HS-27A (cell line): ENCODE measurements around the gene FRMD1.

Source experiments
- DNase-seq: peaks from one replicate; pipeline ENCODE4 v3.0.0-alpha.2; 2012; ENCODE audit warnings: low read depth, missing footprints

Gene FRMD1

DNA sequence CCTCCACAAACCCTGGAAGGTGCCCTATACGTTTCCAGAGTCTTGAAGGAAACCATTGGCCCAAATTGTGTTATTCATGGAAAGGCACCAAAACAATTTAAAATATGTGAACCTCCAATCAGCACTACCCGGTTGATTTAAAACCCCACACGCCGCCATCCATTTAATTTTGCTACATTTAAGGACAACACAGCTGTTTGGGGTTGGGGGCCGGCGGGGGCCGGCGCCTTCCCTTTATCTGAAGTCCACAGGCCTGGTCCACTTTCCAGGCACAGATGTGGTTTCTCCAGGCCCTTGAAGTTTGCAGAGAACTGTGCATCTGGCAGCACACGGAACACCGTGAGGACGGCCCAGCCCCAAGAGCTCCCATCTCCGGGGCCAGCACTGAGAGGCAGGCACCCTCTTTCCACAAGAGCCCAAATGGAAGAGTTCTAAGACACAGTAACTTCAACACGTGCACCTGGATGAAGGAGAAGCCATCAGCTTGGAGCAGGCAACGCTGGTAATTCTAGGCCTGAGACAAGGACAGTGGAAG, 16.8 kb upstream of the FRMD1 start:
- DNase-seq, result no peak

DNA sequence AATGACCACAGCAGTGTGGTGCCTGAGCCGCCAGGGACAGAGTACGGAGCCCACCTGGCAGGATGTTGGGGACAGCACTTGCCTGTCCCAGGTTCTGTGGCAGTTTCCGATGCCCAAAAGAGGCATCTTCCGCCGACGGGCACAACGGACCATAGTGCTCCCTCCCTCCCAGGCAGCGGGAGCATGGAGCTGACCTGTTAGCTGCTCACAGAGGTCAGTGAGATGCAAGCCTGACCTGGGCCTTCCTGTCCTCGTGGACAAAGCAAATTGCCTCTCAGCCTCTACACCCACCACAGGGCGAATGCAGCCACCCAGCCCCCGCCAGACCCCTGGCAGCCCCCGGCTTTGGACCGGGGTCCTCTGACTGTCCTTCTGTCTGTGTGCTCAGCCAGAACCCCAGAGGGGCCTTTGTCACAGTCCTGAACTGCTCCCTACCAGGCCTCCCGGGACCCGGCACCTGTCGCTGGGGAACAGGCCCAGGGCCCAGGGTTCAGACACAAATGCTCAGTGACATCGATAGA, 16.2 kb upstream of the FRMD1 start:
- no peak for DNase-seq

DNA sequence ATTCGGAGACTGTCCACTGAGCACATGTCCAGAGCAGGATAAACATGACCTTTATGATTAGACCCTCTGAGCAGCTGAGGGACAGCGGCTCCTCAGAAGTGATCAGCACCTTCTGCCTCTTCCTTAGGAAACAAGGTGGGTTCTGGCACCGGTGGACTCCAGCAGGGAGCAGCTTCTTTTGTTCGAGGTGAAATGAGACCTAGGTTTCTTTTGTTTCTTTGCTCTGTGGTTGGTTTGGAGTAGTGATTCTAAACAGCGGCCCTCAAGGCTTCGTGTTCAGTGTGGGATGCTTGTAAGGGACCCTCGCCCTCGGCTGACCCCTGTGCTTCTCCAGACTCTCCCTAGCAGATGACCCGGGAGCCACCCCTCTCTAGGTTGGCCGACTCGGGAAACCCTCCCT, 14.6 kb upstream of the FRMD1 start:
- no peak for DNase-seq

DNA sequence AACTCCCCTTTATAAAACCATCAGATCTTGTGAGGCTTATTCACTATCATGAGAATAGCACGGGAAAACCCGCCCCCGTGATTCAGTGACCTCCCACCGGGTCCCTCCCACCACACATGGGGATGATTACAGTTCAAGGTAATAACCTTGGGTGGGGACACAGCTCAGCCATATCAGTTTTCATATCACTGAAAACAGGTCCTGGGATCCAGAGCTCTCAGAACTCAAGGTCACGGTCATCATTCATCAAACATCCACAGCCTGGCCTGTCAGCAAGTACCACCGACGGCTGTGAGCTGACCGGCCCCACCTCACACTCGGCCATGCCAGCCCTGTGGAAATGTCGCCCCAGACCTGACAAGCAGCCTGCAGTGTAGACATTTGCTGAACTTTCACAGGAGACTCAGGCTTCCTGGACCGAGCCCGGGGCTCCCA, 14.1 kb upstream of the FRMD1 start:
- no peak for DNase-seq

DNA sequence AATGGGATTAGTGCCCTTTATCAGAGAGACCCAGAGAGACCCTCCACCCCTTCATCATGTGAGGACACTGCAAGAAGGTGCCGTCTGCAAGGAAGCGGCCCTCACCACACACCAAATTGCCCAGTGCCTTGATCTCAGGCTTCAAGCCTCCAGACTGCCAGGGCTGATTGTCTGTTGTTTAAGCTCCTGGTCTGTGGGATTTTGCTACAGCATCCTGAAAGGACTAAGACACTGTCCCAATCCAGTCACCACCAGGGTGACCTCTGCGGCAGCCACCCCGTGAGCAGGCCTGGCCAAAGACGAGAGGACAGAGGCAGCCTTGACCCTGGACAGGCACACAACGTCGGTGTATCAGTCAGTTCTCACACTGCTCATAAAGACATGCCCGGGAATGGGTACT, 13.5 kb upstream of the FRMD1 start:
- no peak for DNase-seq

DNA sequence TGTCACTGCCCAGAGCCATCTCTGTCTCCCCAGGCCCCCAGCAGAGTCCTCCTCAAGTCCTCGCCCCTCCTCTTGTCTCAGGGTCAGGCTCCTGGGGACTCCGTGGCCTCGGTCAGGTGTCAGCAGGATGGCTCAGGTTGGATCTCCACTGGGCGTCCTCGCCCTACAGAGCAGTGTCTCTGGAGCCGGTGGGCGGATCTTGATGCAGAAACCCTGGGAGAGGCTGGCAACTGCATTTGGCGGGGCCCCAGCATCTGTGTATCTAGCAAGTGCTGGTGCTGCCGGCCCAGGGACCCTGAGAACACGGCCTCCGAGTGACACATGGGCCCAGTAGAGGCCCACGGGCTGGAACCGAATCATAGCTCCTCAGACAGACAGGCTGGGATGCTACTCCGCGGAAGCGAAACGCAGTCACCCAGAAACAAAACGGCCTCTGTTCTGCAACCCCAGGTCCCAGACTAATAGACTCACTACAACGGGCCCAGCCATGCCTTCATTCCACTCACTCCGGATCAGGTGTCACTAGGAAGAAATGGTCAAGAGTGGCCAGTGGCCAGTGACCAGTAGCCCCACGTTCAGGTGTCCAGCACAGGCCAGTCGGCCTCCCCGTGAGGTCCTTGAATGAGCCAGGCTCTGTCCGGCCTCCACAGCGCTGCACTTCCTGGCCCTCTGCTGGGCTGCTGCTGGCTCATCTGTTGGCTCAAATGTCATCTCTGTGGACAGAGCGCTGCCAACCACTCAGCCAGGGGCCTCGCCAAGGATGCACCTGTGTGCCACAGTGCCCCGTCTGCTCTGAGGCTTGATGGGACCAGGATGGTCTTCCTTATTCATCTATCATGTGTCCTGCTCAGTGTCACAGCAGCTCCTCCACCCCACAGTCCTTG, 12.6 kb upstream of the FRMD1 start:
- no peak for DNase-seq

DNA sequence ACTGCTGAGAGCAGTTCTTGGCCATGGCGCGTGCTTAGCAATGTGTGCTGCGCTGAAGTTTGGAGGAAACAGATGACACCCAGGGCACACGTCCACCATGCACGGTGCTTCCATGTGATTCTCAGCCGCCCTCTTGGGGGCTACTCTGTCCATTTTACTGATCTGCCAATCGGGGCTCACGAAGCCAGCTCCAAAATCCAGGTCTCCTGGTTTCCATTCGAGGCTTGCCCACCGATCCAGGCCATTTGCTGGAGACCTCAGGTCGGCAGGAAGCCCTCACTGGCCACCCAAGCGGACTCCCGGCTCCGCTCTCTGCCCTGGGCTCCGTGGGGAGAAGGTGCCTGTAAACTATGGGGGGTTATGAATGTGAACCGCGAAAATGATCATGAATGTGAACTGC, 11.7 kb upstream of the FRMD1 start:
- no peak for DNase-seq

DNA sequence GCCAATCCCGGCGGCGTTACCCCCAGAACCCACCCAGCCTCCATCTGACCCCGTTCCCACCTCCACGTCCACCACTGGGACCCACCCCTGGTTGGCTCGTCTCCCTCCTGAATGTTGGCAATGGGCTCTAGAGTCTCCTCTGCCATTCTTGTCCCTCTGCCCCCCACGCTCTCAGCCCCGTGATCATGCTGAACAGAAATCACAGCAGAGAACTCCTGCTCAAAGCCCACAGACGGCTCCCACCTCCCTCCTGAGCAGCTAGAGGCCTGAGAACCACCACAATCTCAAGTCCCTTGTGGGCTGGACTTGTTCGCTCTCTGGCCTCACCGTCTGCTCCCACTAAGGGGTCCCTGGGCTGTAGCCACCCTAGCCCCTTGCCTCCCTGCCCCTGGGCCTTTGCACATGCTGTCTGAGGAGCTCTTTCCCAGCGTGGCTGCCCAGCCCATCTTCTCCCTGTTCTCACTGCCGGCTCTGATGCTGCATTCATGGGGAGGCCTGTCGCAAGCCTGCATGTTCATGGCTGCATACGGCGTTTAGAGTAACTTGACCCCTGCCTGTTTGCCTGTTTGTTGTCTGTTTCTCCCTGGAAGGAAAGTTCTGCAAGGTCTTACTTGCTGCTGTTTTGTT, 11.2 kb upstream of the FRMD1 start:
- DNase-seq, result no peak

DNA sequence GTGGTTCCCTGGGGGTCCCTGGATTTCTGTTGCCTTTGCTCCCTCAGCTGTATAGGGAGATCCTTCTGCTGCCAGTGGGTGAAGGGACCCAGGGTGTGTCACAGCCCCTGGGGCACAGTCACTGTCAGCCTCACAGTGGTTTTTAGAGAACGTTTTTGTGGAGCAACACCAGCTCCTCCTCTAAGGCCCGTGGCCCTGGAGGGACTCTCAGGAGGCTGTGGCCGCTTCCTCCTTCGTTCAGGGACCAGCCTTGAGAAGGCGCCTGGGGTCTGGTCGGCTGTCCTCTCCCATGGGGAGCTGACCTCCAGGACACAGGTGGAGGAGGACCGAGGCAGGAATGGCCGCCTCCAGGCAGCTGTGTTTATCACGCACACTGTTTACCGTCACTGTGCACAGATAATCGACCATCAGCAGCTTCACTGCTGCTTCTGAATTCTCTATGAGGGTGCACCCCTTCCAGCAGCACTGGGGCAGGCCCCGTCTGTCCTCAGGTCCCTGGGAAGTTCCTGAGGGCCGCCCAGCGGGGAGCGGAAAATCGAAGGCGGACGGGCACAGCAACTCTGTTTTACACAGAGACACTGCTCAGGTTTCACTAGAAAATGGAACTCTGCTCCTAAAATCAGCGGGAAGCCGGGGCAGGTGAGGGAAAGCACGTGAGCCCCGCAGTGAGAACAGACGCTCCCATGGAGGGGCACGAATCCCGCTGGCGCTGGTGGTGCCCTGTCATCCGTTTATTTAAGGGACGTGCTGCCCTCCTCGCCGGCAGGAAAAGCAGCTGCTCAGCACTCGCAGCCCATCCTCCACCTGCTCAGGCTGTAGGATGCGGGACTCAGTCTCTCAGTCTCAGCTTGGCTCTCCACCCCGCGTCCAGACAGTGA, 10.4 kb upstream of the FRMD1 start:
- DNase-seq, result no peak

DNA sequence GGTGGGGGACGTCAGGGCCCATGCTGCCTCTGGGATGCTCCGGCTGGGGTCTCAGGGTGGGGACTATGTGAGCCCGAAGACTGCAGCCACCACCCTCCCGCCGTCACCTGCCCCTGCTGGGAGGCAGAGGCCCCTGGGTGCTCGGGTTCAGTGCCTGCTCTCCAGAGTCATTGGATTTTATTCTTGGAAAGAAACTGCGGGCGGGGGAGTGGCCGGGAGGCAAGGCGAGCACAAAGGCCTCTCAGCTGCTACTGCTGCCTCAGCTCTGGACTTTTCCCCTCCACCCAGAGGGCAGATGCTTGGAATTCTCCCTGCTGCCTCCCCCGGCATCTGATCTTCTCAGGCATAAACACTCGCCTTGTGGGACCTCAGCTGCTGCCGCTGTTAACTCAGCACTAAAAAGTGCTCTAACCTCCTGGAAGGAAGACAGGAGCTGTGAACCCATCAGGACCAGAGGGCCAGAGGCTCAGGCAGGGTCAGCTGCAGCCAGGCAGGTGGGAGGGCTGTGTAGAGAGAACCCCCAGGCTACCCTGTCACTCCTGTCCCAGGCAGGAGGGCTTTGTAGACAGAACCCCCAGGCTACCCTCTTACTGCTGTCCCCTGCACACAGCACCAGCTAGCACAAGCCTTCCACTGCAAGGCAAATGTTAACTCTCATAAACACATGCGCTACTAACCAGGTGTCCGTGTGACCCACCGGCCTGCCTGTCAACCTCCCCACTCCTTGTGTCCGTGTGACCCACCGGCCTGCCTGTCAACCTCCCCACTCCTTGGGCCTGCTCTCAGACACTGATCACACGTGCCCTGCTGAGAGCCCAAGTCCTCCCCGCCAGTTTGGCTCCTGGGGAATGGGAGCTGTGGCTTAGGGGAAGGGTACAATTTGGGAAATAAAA, 9.4 kb upstream of the FRMD1 start:
- no peak for DNase-seq

DNA sequence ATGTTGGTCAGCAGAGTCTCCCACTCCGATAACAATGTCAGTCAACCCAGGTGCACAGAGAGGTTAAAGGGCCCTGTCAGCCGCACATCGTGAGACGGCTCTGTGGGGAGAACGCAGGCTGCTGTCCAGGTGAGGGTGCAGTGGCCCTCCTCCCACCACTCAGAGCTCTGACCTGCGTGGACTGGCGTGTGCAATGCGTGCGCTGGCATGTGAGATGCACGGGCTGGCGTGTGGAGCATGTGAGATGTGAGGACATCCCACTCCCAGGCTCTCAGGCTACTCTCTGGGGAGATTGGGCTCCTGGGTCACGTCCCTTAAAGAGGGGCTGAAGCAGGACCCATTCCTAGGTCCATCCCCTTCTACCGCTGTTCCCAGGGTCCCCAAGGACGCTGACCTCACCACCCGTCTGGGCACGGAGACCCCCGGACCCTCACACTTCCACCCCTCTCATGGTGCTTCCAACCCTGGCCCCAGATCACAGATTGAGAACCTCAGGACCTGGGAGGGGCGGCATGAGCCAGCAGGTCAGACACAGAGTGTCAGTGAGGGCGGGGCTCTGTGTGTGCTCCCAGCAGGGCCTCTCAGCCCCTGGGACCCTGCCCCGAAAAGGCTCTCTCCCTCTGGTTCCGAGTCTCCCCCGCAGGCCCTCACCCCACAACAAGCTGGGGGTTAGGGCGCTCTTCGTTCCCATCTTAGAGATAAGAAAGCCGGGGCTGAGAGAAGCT, 8.6 kb upstream of the FRMD1 start:
- DNase-seq, result no peak

DNA sequence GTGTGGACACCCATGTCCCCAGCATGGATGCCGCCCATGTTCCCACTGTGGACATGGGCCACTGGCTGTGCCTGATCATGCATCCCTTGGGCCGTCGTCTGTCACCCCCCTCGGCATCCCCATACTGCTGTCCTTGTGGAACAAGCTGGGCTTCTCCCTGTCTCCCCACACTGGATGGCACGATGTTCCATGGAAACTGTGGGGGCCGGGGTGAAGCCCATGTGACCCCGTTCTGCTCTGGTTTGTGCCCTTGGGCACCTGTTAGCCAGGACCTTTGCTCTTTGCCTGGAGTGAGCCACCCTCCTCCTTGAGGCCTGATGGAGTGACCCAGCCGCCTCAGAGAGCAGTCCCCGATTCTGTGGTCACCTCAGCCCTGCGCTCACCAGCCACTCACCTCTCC, 7.6 kb upstream of the FRMD1 start:
- no peak for DNase-seq

DNA sequence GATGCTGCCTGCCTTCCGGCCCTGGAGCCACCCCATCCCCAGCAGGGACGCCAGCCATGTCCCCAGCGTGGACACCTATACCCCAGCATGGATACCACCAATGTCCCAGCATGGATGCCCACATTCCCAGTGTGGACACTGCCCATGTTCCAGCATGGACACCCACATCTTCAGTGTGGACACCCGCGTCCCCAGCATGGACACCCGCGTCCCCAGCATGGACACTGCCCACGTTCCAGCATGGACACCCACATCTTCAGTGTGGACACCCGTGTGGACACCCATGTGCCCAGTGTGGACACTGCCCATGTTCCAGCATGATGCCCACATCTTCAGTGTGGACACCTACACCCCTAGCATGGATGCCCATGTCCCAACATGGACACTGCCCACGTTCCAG, 7.1 kb upstream of the FRMD1 start:
- DNase-seq, result no peak

DNA sequence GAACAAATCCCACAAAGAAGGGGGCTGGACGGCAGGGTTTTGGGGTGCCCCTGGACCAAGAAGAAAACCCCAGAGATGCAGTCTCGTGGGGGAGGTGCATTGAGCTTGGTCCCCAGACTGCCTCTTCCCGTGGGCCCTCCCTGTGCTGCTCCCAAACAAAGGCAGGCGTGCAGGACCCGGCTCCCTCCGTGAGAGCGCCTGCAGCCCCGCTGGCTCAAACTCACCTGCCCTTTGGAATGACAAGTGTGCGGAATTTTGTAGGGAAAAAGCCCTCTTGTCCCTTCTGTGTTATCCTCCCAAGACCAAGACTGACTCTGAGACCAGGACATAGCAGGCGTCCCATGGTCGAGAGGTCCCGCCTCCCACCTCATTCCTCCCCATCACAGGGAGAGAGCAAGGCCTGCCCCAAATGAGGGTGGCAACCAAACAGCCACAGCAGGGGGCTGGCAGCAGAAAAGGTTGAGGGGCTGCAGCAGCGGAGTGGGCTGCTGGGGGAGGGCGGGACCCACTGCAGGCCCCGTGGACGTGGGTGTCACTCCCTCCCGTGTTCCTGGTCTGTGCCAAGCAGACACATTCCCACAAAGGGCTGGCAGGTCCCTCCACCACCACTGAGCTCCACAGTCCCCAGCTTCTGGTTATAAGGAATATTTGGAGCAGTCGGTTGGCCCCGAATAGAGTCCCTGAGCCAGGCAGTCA, 5.6 kb upstream of the FRMD1 start:
- no peak for DNase-seq

DNA sequence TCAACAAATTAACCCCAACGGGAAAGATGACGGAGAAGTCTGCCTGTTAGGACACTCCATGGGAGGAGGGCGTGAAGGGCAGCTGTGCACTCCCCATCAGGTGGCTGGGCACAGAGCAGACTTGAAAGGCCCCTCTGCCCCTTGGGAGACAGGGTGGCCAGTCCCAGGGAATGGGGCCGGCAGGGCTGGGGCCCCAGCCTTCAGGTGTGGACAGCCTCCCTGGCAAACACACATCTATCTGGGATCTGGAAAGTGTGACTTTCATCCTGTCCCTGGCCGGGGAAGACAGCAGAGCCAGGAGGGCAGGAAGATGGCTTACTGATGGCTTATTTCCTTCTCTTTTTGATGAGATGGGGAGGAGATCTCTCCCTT, 4.5 kb upstream of the FRMD1 start:
- no peak for DNase-seq

DNA sequence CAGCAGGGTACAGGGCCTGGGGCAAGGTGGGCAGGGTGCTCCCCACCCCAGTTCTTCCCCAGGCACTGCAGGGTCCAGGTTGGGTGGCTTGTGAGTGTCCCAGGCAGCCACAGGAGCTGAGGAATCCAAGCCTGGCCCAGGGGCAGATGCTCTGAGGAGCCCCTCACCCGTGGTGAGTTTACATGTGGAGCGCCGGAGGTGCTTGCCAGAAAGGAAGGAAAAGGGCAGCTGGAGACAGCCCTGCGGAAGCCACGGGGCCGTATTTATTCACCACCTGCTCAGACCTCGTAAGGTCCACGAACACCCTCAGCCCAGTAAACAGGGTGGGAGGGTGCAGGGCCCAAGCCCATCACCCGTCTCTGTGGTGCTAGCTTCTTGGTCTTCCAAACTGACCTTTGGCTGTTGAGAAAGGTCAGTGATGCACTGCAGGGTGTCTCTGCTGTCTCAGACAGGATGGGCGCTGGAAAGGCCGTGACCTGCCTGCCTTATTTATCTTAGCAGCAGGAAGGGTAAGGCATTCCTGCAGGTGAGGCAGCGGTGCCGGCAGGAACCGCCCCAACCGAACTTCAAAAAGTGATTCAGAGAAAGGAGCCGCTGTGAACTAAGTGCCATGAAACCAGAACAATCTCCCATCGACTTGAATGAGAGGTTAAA, 4.0 kb upstream of the FRMD1 start:
- DNase-seq, result no peak

DNA sequence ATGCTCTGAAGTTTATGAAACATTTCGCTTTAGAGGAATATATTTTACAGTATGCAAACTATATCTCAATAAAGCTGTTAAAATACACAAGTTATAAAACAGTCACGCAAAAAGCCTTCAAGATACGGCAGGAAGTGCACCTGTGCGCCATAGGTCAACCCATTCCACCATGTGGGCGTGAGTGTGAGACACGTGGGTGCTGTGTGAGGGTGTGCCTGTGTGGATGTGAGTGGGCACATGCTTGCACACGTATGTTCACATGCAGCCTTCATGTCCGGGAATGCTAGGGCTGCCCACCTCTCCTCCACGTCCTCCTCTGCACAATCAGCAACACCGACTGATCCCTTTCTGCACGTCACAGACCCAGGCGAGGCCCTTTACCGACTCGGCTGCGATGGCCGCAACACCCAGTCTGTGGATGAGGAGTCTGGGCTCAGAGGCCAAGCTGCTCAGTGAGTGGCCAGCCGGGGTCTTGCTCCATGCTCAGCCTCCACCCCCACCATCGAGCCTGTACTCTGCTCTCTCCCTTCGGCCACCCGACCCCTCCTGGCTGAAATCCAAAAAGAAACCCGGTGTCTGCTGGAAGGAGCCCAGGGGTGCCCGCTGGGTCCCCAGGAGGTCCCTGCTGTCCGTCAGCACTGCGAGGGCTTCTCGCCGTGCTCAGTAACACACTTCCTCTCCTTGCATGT, 3.0 kb upstream of the FRMD1 start:
- DNase-seq, result no peak

DNA sequence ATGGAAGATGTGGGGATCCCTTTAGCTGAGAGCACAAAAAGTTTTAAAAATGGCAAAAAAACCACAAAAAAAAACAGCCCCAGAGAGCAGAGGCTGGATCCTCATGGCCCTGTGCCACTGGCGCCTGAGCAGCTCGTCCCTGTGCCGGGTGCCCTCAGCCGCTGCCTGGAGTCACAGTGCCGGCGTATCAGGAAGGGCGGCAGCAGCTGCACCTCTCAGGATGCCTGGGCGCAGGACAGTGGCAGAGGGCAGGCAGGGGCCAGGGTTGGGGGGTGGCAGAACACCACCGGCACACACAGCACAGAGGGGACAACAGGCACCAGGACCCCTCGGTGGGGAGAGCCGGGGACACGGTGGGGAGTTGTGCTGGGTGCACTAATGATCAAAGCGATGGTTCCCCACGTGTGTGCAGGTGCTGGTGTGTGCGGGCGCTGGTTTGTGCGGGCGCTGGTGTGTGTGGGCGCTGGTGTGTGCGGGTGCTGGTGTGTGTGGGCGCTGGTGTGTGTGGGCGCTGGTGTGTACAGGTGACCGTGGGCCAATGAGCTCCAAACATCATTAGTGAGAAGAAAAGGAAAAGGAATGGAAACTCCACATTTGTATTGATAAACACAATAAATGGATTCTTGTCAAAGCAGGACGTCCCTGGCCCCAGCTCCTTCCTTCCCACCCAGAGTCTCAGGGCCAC, 1.5 kb upstream of the FRMD1 start:
- DNase-seq, result no peak
